HG03520 (cell line): ENCODE data around the gene GDPD5.
A peak's percentile ranks its signal among the peaks of the same experiment; 100 is the strongest.

Experiments used
- ATAC-seq: cut with Tn5 transposase; IDR thresholded peaks from one replicate; pipeline ENCODE4 v1.9.1; 2021; ENCODE audit warnings: mild to moderate bottlenecking, moderate library complexity; ENCODE audit not compliant: unreplicated experiment

Gene GDPD5, protein sequence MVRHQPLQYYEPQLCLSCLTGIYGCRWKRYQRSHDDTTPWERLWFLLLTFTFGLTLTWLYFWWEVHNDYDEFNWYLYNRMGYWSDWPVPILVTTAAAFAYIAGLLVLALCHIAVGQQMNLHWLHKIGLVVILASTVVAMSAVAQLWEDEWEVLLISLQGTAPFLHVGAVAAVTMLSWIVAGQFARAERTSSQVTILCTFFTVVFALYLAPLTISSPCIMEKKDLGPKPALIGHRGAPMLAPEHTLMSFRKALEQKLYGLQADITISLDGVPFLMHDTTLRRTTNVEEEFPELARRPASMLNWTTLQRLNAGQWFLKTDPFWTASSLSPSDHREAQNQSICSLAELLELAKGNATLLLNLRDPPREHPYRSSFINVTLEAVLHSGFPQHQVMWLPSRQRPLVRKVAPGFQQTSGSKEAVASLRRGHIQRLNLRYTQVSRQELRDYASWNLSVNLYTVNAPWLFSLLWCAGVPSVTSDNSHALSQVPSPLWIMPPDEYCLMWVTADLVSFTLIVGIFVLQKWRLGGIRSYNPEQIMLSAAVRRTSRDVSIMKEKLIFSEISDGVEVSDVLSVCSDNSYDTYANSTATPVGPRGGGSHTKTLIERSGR

GRCh38 chr11:75525433-75526191, at the start of gene GDPD5:
Gene GDPD5 (minus strand): TSS chr11:75525941. CDS start chr11:75477735, 48,206 bp downstream.
- peak; percentile 75 for ATAC-seq

- no peak for ATAC-seq
Observed at GRCh38 chr11:75574698-75575602, 49.2 kb upstream of the GDPD5 start.

DNA sequence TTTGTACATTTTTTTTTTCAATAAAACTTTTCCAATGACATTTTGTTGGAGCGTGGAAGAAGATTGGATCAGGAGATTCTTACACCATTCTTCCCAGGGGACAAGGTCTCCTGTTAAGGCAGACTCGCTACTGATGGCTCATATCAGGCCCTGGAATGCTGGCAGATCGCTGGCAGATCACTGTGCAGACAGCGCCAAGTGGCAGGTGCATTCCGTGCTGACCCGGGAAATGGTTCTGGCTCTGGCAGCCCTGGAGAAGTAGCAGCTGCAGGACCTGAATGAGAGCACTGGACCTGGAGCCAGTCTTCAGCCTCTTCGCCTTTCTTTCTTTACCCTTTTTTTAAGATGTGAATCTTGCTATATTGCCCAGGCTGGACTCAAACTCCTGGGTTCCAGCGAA, 47.0 kb upstream of the GDPD5 start:
- ATAC-seq: no peak

DNA sequence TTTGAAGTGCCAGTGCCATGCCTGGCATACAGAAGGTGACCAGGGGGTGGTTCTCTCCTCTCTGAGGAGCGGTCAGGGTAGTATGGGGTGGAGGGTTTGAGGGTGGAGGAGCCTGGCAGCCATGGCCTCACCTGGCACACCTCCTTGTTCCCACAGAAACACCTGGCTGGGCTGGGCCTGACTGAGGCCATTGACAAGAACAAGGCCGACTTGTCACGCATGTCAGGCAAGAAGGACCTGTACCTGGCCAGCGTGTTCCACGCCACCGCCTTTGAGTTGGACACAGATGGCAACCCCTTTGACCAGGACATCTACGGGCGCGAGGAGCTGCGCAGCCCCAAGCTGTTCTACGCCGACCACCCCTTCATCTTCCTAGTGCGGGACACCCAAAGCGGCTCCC, 45.9 kb upstream of the GDPD5 start:
- no peak for ATAC-seq

DNA sequence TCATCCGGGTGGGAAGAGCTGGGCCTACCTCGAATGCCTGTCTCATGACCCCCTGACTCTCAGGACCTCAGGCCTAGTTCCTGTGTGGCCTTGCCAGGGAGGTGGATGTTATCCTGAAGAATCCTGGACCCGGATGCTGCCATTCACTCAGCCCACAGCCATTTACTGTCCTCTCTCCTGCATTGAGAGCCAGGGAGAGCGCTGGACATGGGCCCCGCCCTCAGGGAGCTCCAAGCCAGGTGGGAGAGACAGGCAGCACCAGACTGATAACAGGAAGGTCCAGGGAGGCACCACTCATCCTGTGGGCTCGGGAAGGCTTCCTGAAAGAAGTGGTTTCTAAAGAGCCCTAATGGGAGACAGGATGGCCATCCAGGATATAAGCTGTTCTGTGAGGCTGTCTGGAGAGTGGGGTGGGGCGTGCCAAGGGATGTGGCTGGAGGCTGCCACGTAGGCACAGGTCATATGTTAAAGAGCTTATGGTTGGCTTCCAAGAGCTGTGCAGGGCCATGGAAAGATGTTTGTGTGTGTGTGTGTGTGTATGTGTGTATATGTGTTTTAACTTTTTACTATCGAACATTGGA, 44.9 kb upstream of the GDPD5 start:
- ATAC-seq: no peak

- ATAC-seq: no peak
Observed at GRCh38 chr11:75568616-75569219, 43.0 kb upstream of the GDPD5 start.

GRCh38 chr11:75567971-75568370, 42.2 kb upstream of the GDPD5 start:
- ATAC-seq: no peak

GRCh38 chr11:75566763-75567279, 41.1 kb upstream of the GDPD5 start:
- ATAC-seq: no peak

GRCh38 chr11:75565916-75566762, 40.4 kb upstream of the GDPD5 start:
- ATAC-seq: no peak

DNA sequence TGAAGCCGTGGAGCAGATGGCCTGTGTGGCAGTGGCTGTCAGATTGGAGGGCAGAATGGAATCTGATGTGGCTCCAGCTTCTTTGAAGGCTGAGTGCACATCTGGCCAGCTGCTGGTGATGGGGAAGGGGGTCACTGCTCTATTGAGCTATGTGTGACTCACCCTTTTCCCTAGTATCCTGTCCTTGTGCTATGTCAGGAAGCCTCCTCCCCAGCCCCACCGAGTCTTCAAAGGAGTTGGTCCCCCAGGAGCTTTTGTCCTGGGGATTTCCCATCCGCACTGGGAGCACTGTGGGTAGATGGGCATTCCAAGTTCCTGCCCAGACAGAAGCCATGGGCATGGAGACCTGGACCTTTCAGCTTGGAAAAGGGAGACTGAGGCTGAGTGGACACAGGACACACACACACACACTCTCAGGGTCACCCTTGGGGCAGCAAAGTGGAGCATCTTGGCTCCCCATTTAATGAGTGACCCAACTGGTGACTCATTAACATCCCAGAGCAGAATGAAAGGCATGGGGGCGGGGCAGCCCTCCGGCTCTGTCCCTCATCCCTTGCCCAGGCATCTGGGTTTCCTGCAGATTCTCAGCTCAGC, 39.6 kb upstream of the GDPD5 start:
- no peak for ATAC-seq

GRCh38 chr11:75563978-75564552, 38.3 kb upstream of the GDPD5 start:
- no peak for ATAC-seq

DNA sequence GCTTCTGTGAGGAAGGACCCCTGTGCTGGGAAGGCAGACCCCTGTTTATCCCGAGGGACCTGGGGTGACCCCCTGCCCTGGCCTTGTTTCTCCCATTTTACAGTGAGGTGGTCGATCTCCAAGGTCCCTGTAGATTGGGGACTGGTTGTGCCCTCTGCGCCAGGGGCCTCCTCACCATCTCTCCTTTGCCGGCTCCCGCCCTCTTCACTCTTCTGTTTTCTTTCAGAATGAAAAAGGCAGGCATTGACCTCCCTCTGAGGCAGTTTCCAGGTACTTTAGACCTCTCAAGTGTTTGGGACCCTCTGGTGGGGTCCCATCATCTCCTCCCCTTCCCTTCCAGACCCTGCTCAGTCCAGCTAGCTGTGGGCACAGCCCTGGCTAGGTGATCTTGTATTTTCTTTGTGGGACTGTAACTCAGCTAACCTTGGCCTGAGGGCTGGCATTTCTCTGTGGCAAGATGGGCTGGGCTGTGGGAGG, 37.8 kb upstream of the GDPD5 start:
- ATAC-seq: no peak

DNA sequence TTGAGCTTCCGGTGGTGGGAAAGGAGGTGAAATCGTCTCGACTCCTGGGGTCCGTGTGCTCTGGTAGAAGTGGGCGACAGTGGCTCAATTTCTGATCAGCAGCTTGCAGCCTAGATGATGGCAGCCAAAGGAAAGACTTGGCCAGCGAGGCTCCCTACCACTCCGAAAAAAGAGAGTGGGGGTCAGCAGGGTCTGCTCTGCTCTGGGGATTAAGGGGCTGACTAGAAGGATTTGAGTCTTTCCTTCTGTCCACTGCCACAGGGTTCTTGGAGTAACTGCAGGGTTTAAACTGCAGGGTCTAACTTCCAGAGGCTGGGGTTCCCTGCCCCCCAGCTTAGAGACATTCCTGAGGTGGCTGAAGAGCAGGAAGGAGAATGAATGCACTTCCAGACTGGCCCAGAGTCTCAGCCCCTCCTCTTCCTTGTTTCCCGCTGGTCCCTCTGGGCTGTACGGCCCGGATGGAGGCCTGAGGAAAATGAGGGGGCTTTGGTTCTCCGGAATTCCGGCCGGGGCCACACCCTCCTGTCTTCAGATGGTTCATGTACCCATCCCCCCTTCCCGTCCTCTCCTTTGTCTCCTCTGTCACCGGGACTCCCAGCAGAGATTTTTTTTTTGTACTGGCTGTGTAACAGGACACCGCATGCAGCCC, 37.2 kb upstream of the GDPD5 start:
- ATAC-seq: no peak

DNA sequence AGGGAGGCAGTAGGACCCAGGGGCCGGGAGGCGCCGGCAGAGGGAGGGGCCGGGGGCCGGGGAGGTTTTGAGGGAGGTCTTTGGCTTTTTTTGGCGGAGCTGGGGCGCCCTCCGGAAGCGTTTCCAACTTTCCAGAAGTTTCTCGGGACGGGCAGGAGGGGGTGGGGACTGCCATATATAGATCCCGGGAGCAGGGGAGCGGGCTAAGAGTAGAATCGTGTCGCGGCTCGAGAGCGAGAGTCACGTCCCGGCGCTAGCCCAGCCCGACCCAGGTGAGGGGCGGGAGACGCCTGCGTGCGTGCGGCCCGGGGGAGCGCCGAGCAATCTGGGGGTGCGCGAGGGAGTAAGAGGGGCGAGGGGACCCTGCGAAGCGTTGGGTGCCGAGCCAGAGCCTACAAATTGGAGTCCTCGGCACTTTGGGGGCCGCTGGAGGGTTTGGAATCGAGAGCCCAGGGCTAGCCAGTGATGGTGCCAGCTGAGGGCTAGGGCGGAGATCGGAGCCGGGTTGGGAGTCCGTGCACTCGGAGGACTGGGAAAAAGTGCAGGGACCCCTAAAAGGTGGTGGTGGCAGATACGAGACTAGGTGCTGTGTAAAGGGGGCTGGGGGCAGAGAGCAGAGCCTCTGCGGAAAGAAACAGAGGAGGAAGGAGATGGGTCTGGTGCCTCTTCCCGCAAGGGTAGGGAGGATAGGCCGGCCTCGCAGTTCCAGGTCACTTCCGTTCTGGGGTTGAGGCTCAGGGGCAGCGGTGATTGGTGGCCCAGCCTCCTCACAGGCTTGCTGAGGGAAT, 36.5 kb upstream of the GDPD5 start, which contains the start of gene SERPINH1:
SERPINH1 (plus strand) TSS at position 206 of the 788 bp plus-strand sequence. CDS start 4,097 bp downstream, outside the sequence.
- no peak for ATAC-seq

DNA sequence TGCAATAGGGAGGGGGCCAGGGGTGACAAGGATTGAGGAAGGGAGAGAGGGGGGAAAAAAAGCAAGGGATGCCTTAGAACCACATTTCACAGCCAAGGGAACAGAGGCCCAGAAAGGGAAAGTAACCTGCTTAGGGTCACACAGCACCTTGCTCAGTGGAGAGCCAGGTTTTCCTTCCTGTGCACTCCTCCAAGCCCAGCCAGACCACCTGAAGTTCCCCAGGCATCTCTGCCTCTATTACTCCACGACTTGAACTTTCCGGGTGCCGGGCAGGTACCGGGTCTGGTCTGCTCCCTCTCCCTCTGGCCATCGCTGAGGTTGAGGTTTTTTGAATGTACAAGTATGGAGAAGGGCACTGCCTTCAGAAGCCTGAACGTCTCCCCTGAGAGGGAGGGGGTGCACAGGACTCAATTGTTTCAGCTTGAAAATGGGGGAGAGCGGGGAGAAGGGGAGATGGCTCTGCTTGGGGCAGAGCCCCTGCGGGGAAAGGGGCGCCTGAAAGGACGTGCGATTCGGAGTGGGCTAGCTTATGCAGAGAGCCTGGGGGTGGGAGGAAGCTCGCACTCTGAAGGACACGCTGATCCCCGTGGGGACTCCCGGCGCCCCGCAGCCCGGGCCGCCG, 35.8 kb upstream of the GDPD5 start:
- ATAC-seq: no peak

DNA sequence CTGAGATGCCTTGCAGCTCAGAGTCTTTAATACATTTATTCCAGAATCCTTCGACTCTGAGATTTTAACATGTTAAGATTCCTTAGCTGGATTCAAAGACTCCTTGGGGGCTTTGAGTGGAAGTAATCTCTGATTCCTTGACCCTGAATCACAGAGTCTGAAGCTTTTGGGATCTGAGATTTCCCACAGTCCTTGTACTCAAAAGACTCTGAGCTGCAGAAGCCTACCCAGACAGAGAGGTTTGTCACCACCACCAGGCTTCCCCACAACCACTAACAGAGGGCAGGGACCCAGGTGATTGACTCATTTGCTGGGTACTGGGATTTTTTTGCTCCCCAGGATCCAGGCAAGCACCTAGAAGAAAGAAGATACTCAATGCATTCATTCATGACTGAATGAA, 34.9 kb upstream of the GDPD5 start:
- no peak for ATAC-seq
